Measurements from ENCODE around the gene DCAF11.
A peak's percentile ranks its signal among the peaks of the same experiment; 100 is the strongest.

Gene DCAF11

GRCh38 chr14:24141097-24141880 lies 26.7 kb downstream of the DCAF11 start, which contains the start of gene EMC9 (continued):
- TF ChIP-seq ZNF18 (tag by site-specific recombination; IDR thresholded peaks at IDR 0.05), result peak; percentile 19; the same call in 1 of the 2 replicates
- TF ChIP-seq ZNF596 (tag by site-specific recombination; IDR thresholded peaks at IDR 0.05), result no peak
- no peak for TF ChIP-seq ZNF513 (tag by site-specific recombination; IDR thresholded peaks at IDR 0.05)
- TF ChIP-seq ZNF280D (tag by site-specific recombination; IDR thresholded peaks at IDR 0.05), result no peak
- peak; percentile 54; the same call in 1 of the 2 replicates for TF ChIP-seq ZIC2 (tag by site-specific recombination; IDR thresholded peaks at IDR 0.05)
- TF ChIP-seq ZNF148 (tag by site-specific recombination; IDR thresholded peaks at IDR 0.05; ENCODE audit: borderline replicate concordance), result no peak
- peak; percentile 56; the same call in 1 of the 2 replicates for TF ChIP-seq TRIM28 (IDR thresholded peaks at IDR 0.05; ENCODE audit: borderline replicate concordance, low read length)
- TF ChIP-seq SALL2 (tag by site-specific recombination; IDR thresholded peaks at IDR 0.05; ENCODE audit: borderline replicate concordance), result no peak
- TF ChIP-seq ZNF776 (tag by site-specific recombination; IDR thresholded peaks at IDR 0.05; ENCODE audit: borderline replicate concordance), result no peak
- TF ChIP-seq ZNF366 (tag by site-specific recombination; conservative IDR thresholded peaks at IDR 0.05), result no peak
- 0 out of 2 replicates have a peak, but pooled peaks have one; percentile 18 for TF ChIP-seq ZNF423 (tag by site-specific recombination; IDR thresholded peaks at IDR 0.05)
- no peak for TF ChIP-seq ATF2 (tag by site-specific recombination; IDR thresholded peaks at IDR 0.05; ENCODE audit: low read depth)
- TF ChIP-seq ZNF544 (tag by site-specific recombination; IDR thresholded peaks at IDR 0.05), result no peak
- no peak for TF ChIP-seq ZNF48 (tag by site-specific recombination; IDR thresholded peaks at IDR 0.05)
- no peak for TF ChIP-seq ZNF621 (tag by site-specific recombination; IDR thresholded peaks at IDR 0.05)
- TF ChIP-seq GLI4 (tag by site-specific recombination; IDR thresholded peaks at IDR 0.05), result 0 out of 2 replicates have a peak, but pooled peaks have one; percentile 78
- peak; percentile 53; the same call in 1 of the 2 replicates for TF ChIP-seq ZNF10 (tag by site-specific recombination; IDR thresholded peaks at IDR 0.05)
- TF ChIP-seq ZBTB17 (tag by site-specific recombination; IDR thresholded peaks at IDR 0.05), result peak; percentile 99
- no peak for TF ChIP-seq ZNF626 (tag by site-specific recombination; IDR thresholded peaks at IDR 0.05)
- peak; percentile 54; the same call in 1 of the 2 replicates for TF ChIP-seq ZNF121 (tag by site-specific recombination; IDR thresholded peaks at IDR 0.05)
- TF ChIP-seq ZNF266 (tag by site-specific recombination; IDR thresholded peaks at IDR 0.05; ENCODE audit: low read depth), result no peak
- TF ChIP-seq ZBTB1 (tag by site-specific recombination; IDR thresholded peaks at IDR 0.05), result no peak
- TF ChIP-seq YY1 (tag by site-specific recombination; IDR thresholded peaks at IDR 0.05), result peak; percentile 65; the same call in 1 of the 2 replicates
